DND-41 (cell line): ENCODE results near the gene HOXA13.

Experiments used
- ATAC-seq: fragments of 200-7000 bp; cut with Tn5 transposase; 3 replicates; pipeline ENCODE4 v1.9.1; 2021; ENCODE audit warnings: low read depth; ENCODE audit not compliant: insufficient read depth
- DNase-seq: peaks from one replicate; pipeline ENCODE4 v3.0.0-alpha.2; 2020
- H2AFZ ChIP-seq: 2 replicates; pipeline ENCODE4 v1.6.0; 2012; ENCODE audit warnings: low read depth, low read length
- H3K27ac ChIP-seq: 2 replicates; pipeline ENCODE4 v1.5.1; 2012; ENCODE audit warnings: low read length, inconsistent platforms
- H3K27me3 ChIP-seq: fragments of 200-600 bp; sonication (generic); 2 replicates; pipeline ENCODE4 v1.6.0; 2012; ENCODE audit warnings: low read length, mild to moderate bottlenecking, inconsistent platforms; ENCODE audit not compliant: insufficient read depth, poor library complexity
- H3K36me3 ChIP-seq: 2 replicates; pipeline ENCODE4 v1.5.1; 2012; ENCODE audit warnings: low read length, inconsistent platforms; ENCODE audit not compliant: insufficient read depth
- H3K4me1 ChIP-seq: 2 replicates; pipeline ENCODE4 v1.5.1; 2012; ENCODE audit warnings: mild to moderate bottlenecking, low read length; ENCODE audit not compliant: insufficient read depth
- H3K4me2 ChIP-seq: 2 replicates; pipeline ENCODE4 v1.6.0; 2012; ENCODE audit warnings: mild to moderate bottlenecking, moderate library complexity, low read length, inconsistent platforms; ENCODE audit not compliant: insufficient read depth
- H3K4me3 ChIP-seq, 2 experiments: fragments of 200-600 bp in 1 of 2; shearing (Covaris generic) in 1 of 2; 2 replicates each; pipeline ENCODE4 v1.5.1; 2012 to 2016; ENCODE audit warnings: inconsistent platforms in 2 of 2, low read length in 2 of 2, mild to moderate bottlenecking in 2 of 2, low read depth in 1 of 2, moderate library complexity in 1 of 2
- H3K79me2 ChIP-seq: 2 replicates; pipeline ENCODE4 v1.6.0; 2012; ENCODE audit warnings: low read length, inconsistent platforms; ENCODE audit not compliant: insufficient read depth
- H3K9ac ChIP-seq: 2 replicates; pipeline ENCODE4 v1.6.0; 2012; ENCODE audit warnings: low read depth, mild to moderate bottlenecking, inconsistent platforms, low read length, moderate library complexity
- H3K9me3 ChIP-seq: 2 replicates; pipeline ENCODE4 v1.5.1; 2012; ENCODE audit warnings: low read length, moderate library complexity, mild to moderate bottlenecking, inconsistent platforms; ENCODE audit not compliant: insufficient read depth, severe bottlenecking
- H4K20me1 ChIP-seq: 2 replicates; pipeline ENCODE4 v1.6.0; 2012; ENCODE audit warnings: low read length; ENCODE audit not compliant: insufficient read depth
- CTCF ChIP-seq: IDR thresholded peaks from 2 replicates; pipeline ENCODE4 v1.5.1; 2012; ENCODE audit warnings: borderline replicate concordance, low read length, moderate library complexity, mild to moderate bottlenecking; ENCODE audit not compliant: poor library complexity, severe bottlenecking; ENCODE audit errors: extremely low read depth
- EZH2 ChIP-seq: IDR thresholded peaks from 3 replicates; pipeline ENCODE4 v1.6.1; 2012; ENCODE audit warnings: borderline replicate concordance, low read depth, mild to moderate bottlenecking, moderate library complexity, low read length, inconsistent platforms; ENCODE audit not compliant: severe bottlenecking

The HOXA13 gene

GRCh38 chr7:27237735-27238334 is 37.9 kb upstream of the HOXA13 start:
- DNase-seq (no peak), ATAC-seq (no peak)
- H3K36me3 ChIP-seq: no peaks in the 10 kb centered on the region
- H3K9ac ChIP-seq: no peak overlapping the region
- TF ChIP-seq CTCF: no peak
- no peak for TF ChIP-seq EZH2
- H3K4me1 ChIP-seq: no peaks in the 10 kb centered on the region
- no peaks in the 10 kb centered on the region for H3K9me3 ChIP-seq
- no peaks in the 10 kb centered on the region for H3K79me2 ChIP-seq
- no peaks in the 10 kb centered on the region for H4K20me1 ChIP-seq
- peaks cover 2% of the 10 kb centered on the region for H3K27me3 ChIP-seq
- no peak overlapping the region for H2AFZ ChIP-seq
- H3K4me2 ChIP-seq: no peak overlapping the region
- H3K4me3 ChIP-seq: no peak overlapping the region
- H3K27ac ChIP-seq: no peak overlapping the region

GRCh38 chr7:27235387-27236311 is 35.8 kb upstream of the HOXA13 start:
- H3K36me3 ChIP-seq: no peaks in the 10 kb centered on the region
- no peak for ATAC-seq
- no peak overlapping the region for H3K4me3 ChIP-seq
- H3K79me2 ChIP-seq: no peaks in the 10 kb centered on the region
- peaks cover 2% of the 10 kb centered on the region for H3K27me3 ChIP-seq
- H4K20me1 ChIP-seq: no peaks in the 10 kb centered on the region
- H3K9me3 ChIP-seq: no peaks in the 10 kb centered on the region
- H3K27ac ChIP-seq: no peak overlapping the region
- no peaks in the 10 kb centered on the region for H3K4me1 ChIP-seq
- TF ChIP-seq EZH2 (no peak), CTCF (no peak)
- H3K9ac ChIP-seq: no peak overlapping the region
- no peak for DNase-seq
- no peak overlapping the region for H2AFZ ChIP-seq
- H3K4me2 ChIP-seq: no peak overlapping the region

GRCh38 chr7:27229448-27229847 is 29.6 kb upstream of the HOXA13 start:
- Histone ChIP-seq H3K4me3 (no peak overlapping the region), H3K4me2 (no peak overlapping the region), H2AFZ (no peak overlapping the region), H3K9me3 (no peaks in the 10 kb centered on the region), H3K9ac (no peak overlapping the region), H3K27ac (no peak overlapping the region), H3K4me1 (no peaks in the 10 kb centered on the region), H4K20me1 (no peaks in the 10 kb centered on the region), H3K79me2 (no peaks in the 10 kb centered on the region), H3K36me3 (no peaks in the 10 kb centered on the region), H3K27me3 (no peaks in the 10 kb centered on the region)
- TF ChIP-seq CTCF (no peak), EZH2 (no peak)
- ATAC-seq (no peak), DNase-seq (no peak)
